CD4-positive, alpha-beta T cell (primary cell): Measurements from ENCODE around the gene ACACB. TPM values are rescaled to one million over a fixed set of nuclear protein-coding genes. Genes with fewer than 3 reads are reported as not detected.

ENCODE experiments used
- ATAC-seq: fragments of 200-7000 bp; cut with Tn5 transposase; one replicate; pipeline ENCODE4 v1.10.0; 2022; ENCODE audit warnings: mild to moderate bottlenecking; ENCODE audit not compliant: poor library complexity
- CTCF ChIA-PET: fragments of 350-600 bp; sonication (Branson Sonifier 250); formaldehyde crosslinking; loops from one replicate; lab custom pipeline; 2021; ENCODE audit warnings: antibody characterized with exemption, inconsistent platforms; lab: Charles Lee
- POLR2A ChIA-PET: fragments of 350-600 bp; sonication (Branson Sonifier 250); formaldehyde crosslinking; loops from one replicate; lab custom pipeline; 2021; ENCODE audit warnings: antibody characterized with exemption, inconsistent platforms; lab: Charles Lee
- DNase-seq, 14 experiments: peaks; one replicate each; pipeline ENCODE4 v3.0.0-alpha.2; 2013 to 2020; ENCODE audit warnings: mixed read lengths in 2 of 14
- H3K27ac ChIP-seq, 2 donors: one replicate each; pipeline versions ENCODE4 v1.5.1 to v1.7.0; 2013; ENCODE audit warnings: low read length in 2 of 2, low read depth in 1 of 2, mild to moderate bottlenecking in 1 of 2
- H3K27me3 ChIP-seq, 2 experiments: 1 replicate in 1 of 2; 2 replicates in 1 of 2; pipeline versions ENCODE4 v1.6.1 to v1.7.0; 2013; ENCODE audit warnings: low read length in 2 of 2, control low read depth in 1 of 2, mild to moderate bottlenecking in 1 of 2, moderate library complexity in 1 of 2; ENCODE audit not compliant: insufficient read depth in 2 of 2, control insufficient read depth in 1 of 2
- H3K36me3 ChIP-seq: one replicate; pipeline ENCODE4 v1.6.1; 2013; ENCODE audit warnings: low read length, control low read depth; ENCODE audit not compliant: insufficient read depth
- H3K4me1 ChIP-seq: one replicate; pipeline ENCODE4 v1.6.1; 2013; ENCODE audit warnings: low read length, control low read depth; ENCODE audit not compliant: insufficient read depth
- H3K4me3 ChIP-seq: one replicate; pipeline ENCODE4 v1.5.1; 2013; ENCODE audit warnings: mild to moderate bottlenecking, low read length, moderate library complexity
- H3K9me3 ChIP-seq, 2 experiments: 1 replicate in 1 of 2; 2 replicates in 1 of 2; pipeline versions ENCODE4 v1.6.1 to v1.7.0; 2013; ENCODE audit warnings: low read length in 2 of 2, mild to moderate bottlenecking in 2 of 2, control low read depth in 1 of 2, moderate library complexity in 1 of 2; ENCODE audit not compliant: control insufficient read depth in 1 of 2, insufficient read depth in 1 of 2
- H3K27ac Mint-ChIP-seq: one replicate; pipeline ENCODE4 v1.8.0; 2020; ENCODE audit warnings: mixed read lengths
- H3K27me3 Mint-ChIP-seq: one replicate; pipeline ENCODE4 v1.8.0; 2021; ENCODE audit warnings: mixed read lengths
- H3K36me3 Mint-ChIP-seq: one replicate; pipeline ENCODE4 v1.8.0; 2021; ENCODE audit warnings: low read depth, mixed read lengths
- H3K4me1 Mint-ChIP-seq: one replicate; pipeline ENCODE4 v1.8.0; 2021; ENCODE audit warnings: low read depth, mixed read lengths
- H3K4me3 Mint-ChIP-seq: one replicate; pipeline ENCODE4 v1.8.0; 2020; ENCODE audit warnings: mild to moderate bottlenecking, mixed read lengths
- H3K9me3 Mint-ChIP-seq: one replicate; pipeline ENCODE4 v1.8.0; 2020; ENCODE audit warnings: mixed read lengths
- CTCF ChIP-seq: fragments of 200-600 bp; IDR thresholded peaks from one replicate; pipeline ENCODE4 v1.8.0; 2022; ENCODE audit warnings: antibody characterized with exemption, mild to moderate bottlenecking
- intact Hi-C, 2 experiments: fragments of 100-400 bp; cut with DNase I in 1 of 2; cut with micrococcal nuclease in 1 of 2; formaldehyde crosslinking; loops; one replicate each; pipeline versions ENCODE4 v1.15.1 to v1.9.0; 2023 to 2025; cut with DNase I, micrococcal nuclease
- total RNA-seq, 174 experiments: library from RNA in 2 of 174; stranded (reverse) in 2 of 174; gene quantifications; one replicate each; pipeline ENCODE4 v1.2.3 and lab custom pipeline; 2021 to 2026

The ACACB gene
- total RNA-seq, 2 experiments from 2014 or later = 30.3 to 32.2 TPM

DNA sequence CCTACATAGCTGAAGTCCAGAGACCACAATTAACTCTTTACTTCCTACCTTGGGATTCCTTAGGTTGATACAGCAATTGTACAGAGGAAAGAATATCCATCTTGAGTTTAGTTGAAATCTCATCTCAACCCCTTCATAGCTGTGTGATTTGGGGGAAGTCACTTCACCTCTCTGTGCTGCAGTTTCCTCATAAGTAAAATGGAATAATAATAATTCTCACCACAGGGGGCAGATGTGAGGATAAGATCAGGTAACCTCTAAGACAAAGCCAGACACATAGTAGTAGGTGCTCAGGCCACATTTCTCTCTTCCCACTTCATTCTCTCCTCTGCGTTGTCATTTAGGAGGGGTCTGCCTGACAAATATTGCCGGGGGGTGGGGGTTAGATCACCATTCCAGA lies 186.0 kb downstream of the ACACB start:
- H3K9me3 ChIP-seq = no peaks in the 10 kb centered on the region
- intact Hi-C loops = no loop called here
- H3K4me1 ChIP-seq = no peaks in the 10 kb centered on the region
- no peak overlapping the region for H3K27ac ChIP-seq
- ChIA-PET POLR2A (no interaction called here), CTCF (no interaction called here)
- H3K36me3 ChIP-seq = no peaks in the 10 kb centered on the region
- Mint-ChIP-seq H3K36me3 (no peaks in the 10 kb centered on the region), H3K4me1 (no peaks in the 10 kb centered on the region), H3K4me3 (no peak overlapping the region), H3K27ac (no peak overlapping the region), H3K27me3 (peaks cover 47% of the 10 kb centered on the region), H3K9me3 (no peaks in the 10 kb centered on the region)
- ATAC-seq (no peak), DNase-seq (no peak)
- no peak overlapping the region for H3K4me3 ChIP-seq
- H3K27me3 ChIP-seq = peaks cover 23% of the 10 kb centered on the region in 2 experiments
- no peak for TF ChIP-seq CTCF

DNA sequence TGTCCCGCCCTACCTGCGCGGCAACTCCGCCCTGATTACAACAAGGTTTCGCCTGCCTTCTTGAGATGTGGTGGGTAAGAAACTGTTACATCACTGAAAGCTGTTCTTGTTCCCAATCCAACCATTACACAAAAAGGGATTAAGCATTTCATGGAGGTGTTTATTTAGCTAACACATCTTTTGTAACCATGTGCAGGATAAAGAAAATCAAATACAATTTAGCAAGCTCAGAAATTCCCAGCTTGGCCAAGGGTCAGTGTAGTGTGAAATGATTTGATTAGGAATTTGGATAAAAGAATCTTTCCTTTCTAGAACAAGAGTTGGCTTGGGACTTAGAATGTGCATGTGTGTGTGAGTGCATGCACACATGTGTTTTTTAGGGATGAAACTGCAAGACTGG lies 186.4 kb downstream of the ACACB start:
- H3K36me3 Mint-ChIP-seq = no peaks in the 10 kb centered on the region
- H3K4me1 ChIP-seq = no peaks in the 10 kb centered on the region
- no peak for TF ChIP-seq CTCF
- no peak overlapping the region for H3K27ac ChIP-seq
- H3K4me3 Mint-ChIP-seq = no peak overlapping the region
- no peaks in the 10 kb centered on the region for H3K9me3 ChIP-seq
- no peak for DNase-seq
- POLR2A ChIA-PET = no interaction called here
- no peaks in the 10 kb centered on the region for H3K36me3 ChIP-seq
- no peak for ATAC-seq
- no peak overlapping the region for H3K27ac Mint-ChIP-seq
- intact Hi-C loops = no loop called here
- peaks cover 51% of the 10 kb centered on the region for H3K27me3 Mint-ChIP-seq
- no peak overlapping the region for H3K4me3 ChIP-seq
- H3K27me3 ChIP-seq = peaks cover 27% of the 10 kb centered on the region in 2 experiments
- CTCF ChIA-PET = no interaction called here
- H3K4me1 Mint-ChIP-seq = no peaks in the 10 kb centered on the region
- no peaks in the 10 kb centered on the region for H3K9me3 Mint-ChIP-seq

DNA sequence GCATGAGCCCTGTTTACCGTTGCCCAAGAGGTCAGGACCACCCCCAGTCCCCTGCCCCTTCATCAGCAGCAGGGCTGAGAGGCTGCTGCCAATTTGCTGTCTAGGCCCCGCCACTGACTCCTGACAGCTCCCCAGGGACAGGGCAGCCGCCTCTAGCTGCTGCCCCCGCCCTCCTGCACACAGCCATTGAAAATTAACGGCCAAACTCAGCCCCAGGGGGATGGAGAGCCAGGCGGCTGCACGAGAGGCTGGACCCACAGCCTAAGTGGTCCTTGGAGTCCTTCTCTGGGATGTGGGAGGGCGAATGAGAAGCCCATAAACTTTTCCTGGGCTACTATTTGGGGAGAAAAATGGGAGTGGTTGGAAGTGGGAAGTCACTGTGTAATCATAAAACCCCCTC lies 188.1 kb downstream of the ACACB start:
- Mint-ChIP-seq H3K27me3 (peaks cover 65% of the 10 kb centered on the region), H3K4me3 (no peak overlapping the region), H3K36me3 (no peaks in the 10 kb centered on the region), H3K27ac (no peak overlapping the region), H3K9me3 (no peaks in the 10 kb centered on the region), H3K4me1 (no peaks in the 10 kb centered on the region)
- no peaks in the 10 kb centered on the region for H3K9me3 ChIP-seq
- no peak overlapping the region for H3K27ac ChIP-seq
- peaks cover 39 to 40% of the 10 kb centered on the region in 2 experiments for H3K27me3 ChIP-seq
- peaks cover 7% of the 10 kb centered on the region for H3K4me1 ChIP-seq
- ChIA-PET CTCF (no interaction called here), POLR2A (no interaction called here)
- DNase-seq (no peak), ATAC-seq (no peak)
- H3K4me3 ChIP-seq = no peak overlapping the region
- no peaks in the 10 kb centered on the region for H3K36me3 ChIP-seq
- intact Hi-C loops = no loop called here
- no peak for TF ChIP-seq CTCF
